Gastroesophageal sphincter (tissue), 4 donors: ENCODE measurements around the gene CMTM7. TPM values are rescaled to one million over a fixed set of nuclear protein-coding genes. Genes with fewer than 3 reads are reported as not detected.

Experiments
- ATAC-seq: fragments of 150-250 bp; one replicate; pipeline ENCODE4 v1.9.1; 2016; ENCODE audit warnings: mild to moderate bottlenecking, moderate library complexity
- H3K27ac ChIP-seq, 4 donors: fragments of 200-600 bp; sonication (generic) in 3 of 4; 1 replicate in 3 of 4; 2 replicates in 1 of 4; pipeline ENCODE4 v1.5.1; 2016 to 2019
- H3K27me3 ChIP-seq: fragments of 200-600 bp; sonication (generic); one replicate; pipeline ENCODE4 v1.5.1; 2019
- H3K36me3 ChIP-seq, 2 donors: fragments of 200-600 bp; sonication (generic); one replicate each; pipeline ENCODE4 v1.5.1; 2019; ENCODE audit warnings: control low read depth in 1 of 2
- H3K4me1 ChIP-seq, 3 donors: fragments of 200-600 bp; sonication (generic); 1 replicate in 2 of 3; 2 replicates in 1 of 3; pipeline ENCODE4 v1.5.1; 2016 to 2019; ENCODE audit warnings: control low read depth in 2 of 3
- H3K4me3 ChIP-seq, 2 donors: fragments of 200-600 bp; sonication (generic); one replicate each; pipeline ENCODE4 v1.5.1; 2019; ENCODE audit warnings: mild to moderate bottlenecking in 1 of 2, moderate library complexity in 1 of 2
- H3K9me3 ChIP-seq, 3 donors: fragments of 200-600 bp; sonication (generic); one replicate each; pipeline ENCODE4 v1.5.1; 2017 to 2019; ENCODE audit warnings: control low read depth in 2 of 3
- CTCF ChIP-seq, 4 experiments: fragments of 200-600 bp in 2 of 4; fragments of 450-650 bp in 2 of 4; sonication (generic) in 1 of 4; IDR thresholded peaks; one replicate each; pipeline ENCODE4 v1.5.1; 2017 to 2019; ENCODE audit warnings: antibody characterized with exemption in 4 of 4, mild to moderate bottlenecking in 2 of 4, moderate library complexity in 2 of 4
- EP300 ChIP-seq: sonication (generic); formaldehyde crosslinking; IDR thresholded peaks from one replicate; pipeline ENCODE4 v1.6.1; 2017; ENCODE audit warnings: antibody characterized with exemption, mild to moderate bottlenecking
- POLR2A ChIP-seq, 2 donors: fragments of 450-650 bp; IDR thresholded peaks; one replicate each; pipeline ENCODE4 v1.6.1; 2017; ENCODE audit warnings: antibody characterized with exemption in 2 of 2, mild to moderate bottlenecking in 2 of 2, moderate library complexity in 1 of 2
- POLR2AphosphoS5 ChIP-seq: sonication (generic); formaldehyde crosslinking; IDR thresholded peaks from one replicate; pipeline ENCODE4 v1.6.1; 2017; ENCODE audit warnings: antibody characterized with exemption
- WGBS, 2 donors: methylation state at CpG; one replicate each; pipeline ENCODE4 v1.1.5; 2018; ENCODE audit warnings: low coverage in 1 of 2; 5-methylcytosine and 5-hydroxymethylcytosine counted together
- total RNA-seq, 4 donors: library from RNA; depleted of rRNA; stranded (reverse); fragments of >200 nt; gene quantifications; one replicate each; pipeline ENCODE4 v1.1.0, GENCODE V29; 2016

CMTM7 gene
- total RNA-seq, 4 donors from 2014 or later: 2.9 to 7.0 (median 6.5) TPM

- Histone ChIP-seq H3K36me3 (no peaks in the 10 kb centered on the region), H3K4me1 (peaks cover 0 to 27% (median 6%) of the 10 kb centered on the region in 3 donors), H3K9me3 (no peaks in the 10 kb centered on the region), H3K27ac (no peak overlapping the region), H3K4me3 (no peak overlapping the region), H3K27me3 (no peaks in the 10 kb centered on the region)
- 77 to 80% methylated on average over 7 of the region's 7 CpGs for WGBS, 2 donors
- TF ChIP-seq EP300: no peak
- no peak for TF ChIP-seq CTCF (IDR thresholded peaks at IDR 0.05)
- no peak for TF ChIP-seq POLR2AphosphoS5
- TF ChIP-seq POLR2A (IDR thresholded peaks at IDR 0.05): no peak
- no peak for ATAC-seq
Observed at GRCh38 chr3:32405711-32406323, 14.2 kb downstream of the CMTM7 start.

GRCh38 chr3:32406486-32407408, 15.1 kb downstream of the CMTM7 start:
- H3K4me1 ChIP-seq: peaks cover 0 to 18% (median 0%) of the 10 kb centered on the region in 3 donors
- no peak overlapping the region for H3K4me3 ChIP-seq
- no peak overlapping the region for H3K27ac ChIP-seq
- TF ChIP-seq EP300: no peak
- no peak for TF ChIP-seq POLR2A (IDR thresholded peaks at IDR 0.05)
- no peak for TF ChIP-seq POLR2AphosphoS5
- no peak for TF ChIP-seq CTCF (IDR thresholded peaks at IDR 0.05)
- ATAC-seq: peak; percentile 34
- no peaks in the 10 kb centered on the region for H3K36me3 ChIP-seq
- WGBS, 2 donors: 80 to 87% methylated on average over 6 to 7 of the region's 7 CpGs
- H3K9me3 ChIP-seq: no peaks in the 10 kb centered on the region
- no peaks in the 10 kb centered on the region for H3K27me3 ChIP-seq

GRCh38 chr3:32410367-32411246, 19.0 kb downstream of the CMTM7 start:
- Histone ChIP-seq H3K4me1 (no peaks in the 10 kb centered on the region), H3K27me3 (no peaks in the 10 kb centered on the region), H3K9me3 (no peaks in the 10 kb centered on the region), H3K36me3 (no peaks in the 10 kb centered on the region), H3K4me3 (no peak overlapping the region), H3K27ac (no peak overlapping the region)
- WGBS, 2 donors: 53 to 85% methylated on average over 3 to 7 of the region's 10 CpGs
- no peak for TF ChIP-seq POLR2A (IDR thresholded peaks at IDR 0.05)
- no peak for TF ChIP-seq POLR2AphosphoS5
- TF ChIP-seq CTCF (IDR thresholded peaks at IDR 0.05): no peak
- TF ChIP-seq EP300: no peak
- no peak for ATAC-seq

GRCh38 chr3:32411442-32411841, 19.8 kb downstream of the CMTM7 start:
- ATAC-seq: no peak
- TF ChIP-seq EP300 (no peak), POLR2A (IDR thresholded peaks at IDR 0.05) (no peak), POLR2AphosphoS5 (no peak), CTCF (IDR thresholded peaks at IDR 0.05) (no peak)
- Histone ChIP-seq H3K4me1 (no peaks in the 10 kb centered on the region), H3K9me3 (no peaks in the 10 kb centered on the region), H3K27me3 (no peaks in the 10 kb centered on the region), H3K36me3 (no peaks in the 10 kb centered on the region), H3K4me3 (no peak overlapping the region), H3K27ac (no peak overlapping the region)
- WGBS, 2 donors: 87% methylated on average over 3 of the region's 5 CpGs; no CpG with 5 or more reads in 1 of the 2 donors
